SK-N-SH (cell line): Measurements from ENCODE around the gene ABHD1.

ENCODE experiments used
- NRF1 ChIP-seq: IDR thresholded peaks from 2 replicates; pipeline ENCODE4 v1.6.1; 2012; ENCODE audit warnings: low read depth, mild to moderate bottlenecking, low read length
- RCOR1 ChIP-seq: fragments of 150-350 bp; IDR thresholded peaks from 2 replicates; pipeline ENCODE4 v1.6.1; 2017; ENCODE audit warnings: antibody characterized with exemption, low read length
- TAF1 ChIP-seq: IDR thresholded peaks from 2 replicates; pipeline ENCODE4 v1.6.1; 2012; ENCODE audit warnings: low read depth, mild to moderate bottlenecking, low read length, moderate library complexity, borderline replicate concordance
- TF ChIP-seq, protein P1 (sequence below): fragments of 200-600 bp; sonication (generic); IDR thresholded peaks from 2 replicates; pipeline ENCODE4 v1.6.1; 2017; ENCODE audit warnings: antibody characterized with exemption, mild to moderate bottlenecking, moderate library complexity
- TF ChIP-seq, protein P2 (sequence below): IDR thresholded peaks from 2 replicates; pipeline ENCODE4 v1.4.0; 2012; ENCODE audit warnings: low read depth

DNA sequence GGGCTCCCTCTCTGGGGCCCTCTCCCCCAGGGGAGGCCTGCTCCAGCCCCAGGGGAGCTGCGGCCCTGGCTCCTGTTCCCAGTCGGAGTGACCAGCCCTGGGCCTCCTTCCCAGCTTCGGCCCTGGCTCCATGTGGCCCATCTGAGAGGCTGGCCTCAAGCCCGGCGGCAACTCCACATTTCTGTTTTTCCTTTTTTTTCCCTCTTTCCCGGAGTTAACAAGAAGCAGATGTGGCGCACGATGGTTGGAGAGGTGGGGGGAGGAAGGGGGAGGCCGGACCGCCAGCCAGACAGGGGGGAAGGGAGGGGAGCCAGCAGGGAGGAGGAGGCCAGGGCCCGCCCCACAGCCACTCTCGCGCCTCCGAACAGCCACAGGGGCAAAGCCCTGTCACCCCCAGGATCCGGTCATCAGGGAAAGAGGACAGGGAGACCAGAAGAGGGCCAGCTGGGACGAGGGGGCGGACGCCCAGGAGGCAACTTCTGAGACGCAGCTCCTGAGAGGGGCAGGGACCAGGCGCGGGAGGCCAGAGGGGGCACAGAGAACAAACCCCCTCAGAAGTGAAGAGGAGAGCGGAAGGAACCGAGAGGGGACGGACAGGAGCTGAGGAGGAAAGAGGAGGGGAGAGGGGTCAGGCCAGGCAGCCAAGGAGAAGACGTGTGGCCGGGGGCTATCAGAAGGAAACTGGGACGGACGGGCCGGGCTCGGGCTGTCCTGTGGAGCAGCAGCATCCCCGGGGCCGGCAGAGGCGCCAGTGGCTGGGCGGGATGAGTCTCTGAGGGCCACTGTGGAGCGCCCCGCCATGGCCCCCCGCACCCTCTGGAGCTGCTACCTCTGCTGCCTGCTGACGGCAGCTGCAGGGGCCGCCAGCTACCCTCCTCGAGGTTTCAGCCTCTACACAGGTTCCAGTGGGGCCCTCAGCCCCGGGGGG lies 45.1 kb upstream of the ABHD1 start, which contains the start of gene EMILIN1:
- TF ChIP-seq, protein P1, sequence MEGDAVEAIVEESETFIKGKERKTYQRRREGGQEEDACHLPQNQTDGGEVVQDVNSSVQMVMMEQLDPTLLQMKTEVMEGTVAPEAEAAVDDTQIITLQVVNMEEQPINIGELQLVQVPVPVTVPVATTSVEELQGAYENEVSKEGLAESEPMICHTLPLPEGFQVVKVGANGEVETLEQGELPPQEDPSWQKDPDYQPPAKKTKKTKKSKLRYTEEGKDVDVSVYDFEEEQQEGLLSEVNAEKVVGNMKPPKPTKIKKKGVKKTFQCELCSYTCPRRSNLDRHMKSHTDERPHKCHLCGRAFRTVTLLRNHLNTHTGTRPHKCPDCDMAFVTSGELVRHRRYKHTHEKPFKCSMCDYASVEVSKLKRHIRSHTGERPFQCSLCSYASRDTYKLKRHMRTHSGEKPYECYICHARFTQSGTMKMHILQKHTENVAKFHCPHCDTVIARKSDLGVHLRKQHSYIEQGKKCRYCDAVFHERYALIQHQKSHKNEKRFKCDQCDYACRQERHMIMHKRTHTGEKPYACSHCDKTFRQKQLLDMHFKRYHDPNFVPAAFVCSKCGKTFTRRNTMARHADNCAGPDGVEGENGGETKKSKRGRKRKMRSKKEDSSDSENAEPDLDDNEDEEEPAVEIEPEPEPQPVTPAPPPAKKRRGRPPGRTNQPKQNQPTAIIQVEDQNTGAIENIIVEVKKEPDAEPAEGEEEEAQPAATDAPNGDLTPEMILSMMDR: peak; percentile 24
- TF ChIP-seq, protein P2, sequence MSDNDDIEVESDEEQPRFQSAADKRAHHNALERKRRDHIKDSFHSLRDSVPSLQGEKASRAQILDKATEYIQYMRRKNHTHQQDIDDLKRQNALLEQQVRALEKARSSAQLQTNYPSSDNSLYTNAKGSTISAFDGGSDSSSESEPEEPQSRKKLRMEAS: peak; percentile 99
- peak; percentile 94 for TF ChIP-seq RCOR1
- peak; percentile 68 for TF ChIP-seq TAF1
- TF ChIP-seq NRF1: no peak
